GM23338 (cell line): ENCODE measurements around the gene SLFN12L. TPM values are rescaled to one million over a fixed set of nuclear protein-coding genes. Genes with fewer than 3 reads are reported as not detected.

Experiments
- ATAC-seq: fragments of 200-7000 bp; cut with Tn5 transposase; 3 replicates; pipeline ENCODE4 v1.9.1; 2020
- DNase-seq: peaks from one replicate; pipeline ENCODE4 v3.0.0-alpha.2; 2015; ENCODE audit warnings: low spot score
- H2AFZ ChIP-seq: fragments of 200-600 bp; sonication (generic); 2 replicates; pipeline ENCODE4 v1.8.0; 2016; ENCODE audit warnings: antibody characterized with exemption, mild to moderate bottlenecking, moderate library complexity
- H3F3A ChIP-seq: fragments of 200-600 bp; sonication (generic); replicated peaks from 2 replicates; pipeline ENCODE4 v1.8.0; 2017; ENCODE audit warnings: antibody characterized with exemption, mixed run types, low read depth
- H3K27ac ChIP-seq: fragments of 200-600 bp; sonication (generic); 2 replicates; pipeline ENCODE4 v1.6.1; 2016; ENCODE audit warnings: low read depth
- H3K27me3 ChIP-seq: fragments of 200-600 bp; sonication (generic); 2 replicates; pipeline ENCODE4 v1.8.0; 2016; ENCODE audit warnings: mild to moderate bottlenecking, mixed run types, moderate library complexity; ENCODE audit not compliant: insufficient read depth
- H3K36me3 ChIP-seq: fragments of 200-600 bp; sonication (generic); 2 replicates; pipeline ENCODE4 v1.8.0; 2016; ENCODE audit warnings: mild to moderate bottlenecking; ENCODE audit not compliant: insufficient read depth
- H3K4me1 ChIP-seq: fragments of 200-600 bp; sonication (generic); 2 replicates; pipeline ENCODE4 v1.8.0; 2016; ENCODE audit warnings: mild to moderate bottlenecking, moderate library complexity; ENCODE audit not compliant: insufficient read depth
- H3K4me2 ChIP-seq: fragments of 200-600 bp; sonication (generic); 2 replicates; pipeline ENCODE4 v1.7.1; 2017; ENCODE audit warnings: mixed run types
- H3K4me3 ChIP-seq: fragments of 200-600 bp; sonication (generic); 2 replicates; pipeline ENCODE4 v1.6.1; 2016; ENCODE audit warnings: mixed run types
- H3K79me2 ChIP-seq: fragments of 200-600 bp; sonication (generic); replicated peaks from 2 replicates; pipeline ENCODE4 v1.8.0; 2017; ENCODE audit warnings: mild to moderate bottlenecking; ENCODE audit not compliant: insufficient read depth
- H3K9me2 ChIP-seq: fragments of 200-600 bp; sonication (generic); 2 replicates; pipeline ENCODE4 v1.8.0; 2017; ENCODE audit not compliant: insufficient read depth
- H4K20me1 ChIP-seq: fragments of 200-600 bp; sonication (generic); replicated peaks from 2 replicates; pipeline ENCODE4 v1.8.0; 2017; ENCODE audit warnings: mild to moderate bottlenecking; ENCODE audit not compliant: insufficient read depth
- H3K27ac Mint-ChIP-seq: 2 replicates; pipeline ENCODE4 v1.8.0; 2020; ENCODE audit warnings: inconsistent platforms, mild to moderate bottlenecking, moderate library complexity, mixed read lengths
- H3K27me3 Mint-ChIP-seq: 3 replicates; pipeline ENCODE4 v1.8.0; 2022; ENCODE audit warnings: low read depth, mild to moderate bottlenecking, moderate library complexity, mixed read lengths, inconsistent platforms; ENCODE audit not compliant: insufficient read depth, poor library complexity
- H3K36me3 Mint-ChIP-seq: 3 replicates; pipeline ENCODE4 v1.8.0; 2021; ENCODE audit warnings: low read depth, mild to moderate bottlenecking, inconsistent platforms, moderate library complexity, mixed read lengths
- H3K4me1 Mint-ChIP-seq: 3 replicates; pipeline ENCODE4 v1.8.0; 2020; ENCODE audit warnings: mild to moderate bottlenecking, inconsistent platforms, mixed read lengths
- H3K4me3 Mint-ChIP-seq: 3 replicates; pipeline ENCODE4 v1.8.0; 2021; ENCODE audit warnings: moderate library complexity, mild to moderate bottlenecking, inconsistent platforms, mixed read lengths
- H3K9me3 Mint-ChIP-seq: 3 replicates; pipeline ENCODE4 v1.8.0; 2020; ENCODE audit warnings: moderate library complexity, mild to moderate bottlenecking, inconsistent platforms, mixed read lengths
- CREB1 ChIP-seq: fragments of 250-450 bp; sonication (Bioruptor Pico); IDR thresholded peaks from 2 replicates; pipeline ENCODE4 v1.5.0; 2020; ENCODE audit warnings: low read depth, mild to moderate bottlenecking, moderate library complexity
- CTCF ChIP-seq, 2 experiments: fragments of 200-600 bp in 1 of 2; sonication (generic) in 1 of 2; conservative IDR thresholded peaks; 2 replicates each; pipeline versions ENCODE4 v1.5.1 to v1.6.1; 2016 to 2017; ENCODE audit warnings: antibody characterized with exemption in 2 of 2, low read depth in 2 of 2, mild to moderate bottlenecking in 2 of 2, moderate library complexity in 1 of 2
- ETS1 ChIP-seq: IDR thresholded peaks from 2 replicates; pipeline ENCODE4 v1.6.1; 2016; ENCODE audit warnings: antibody characterized with exemption
- EZH2 ChIP-seq: fragments of 200-600 bp; sonication (generic); IDR thresholded peaks from one replicate; pipeline ENCODE4 v1.8.0; 2017; ENCODE audit warnings: antibody characterized with exemption, mild to moderate bottlenecking, low read depth; ENCODE audit not compliant: unreplicated experiment
- JUNB ChIP-seq: IDR thresholded peaks from one replicate; pipeline ENCODE4 v1.6.1; 2016; ENCODE audit warnings: antibody characterized with exemption; ENCODE audit not compliant: unreplicated experiment
- REST ChIP-seq: IDR thresholded peaks from one replicate; pipeline ENCODE4 v1.6.1; 2018; ENCODE audit warnings: antibody characterized with exemption; ENCODE audit not compliant: unreplicated experiment
- STAT1 ChIP-seq: IDR thresholded peaks from one replicate; pipeline ENCODE4 v1.6.1; 2016; ENCODE audit warnings: antibody characterized with exemption; ENCODE audit not compliant: unreplicated experiment
- ZNF331 ChIP-seq: fragments of 250-450 bp; sonication (Bioruptor Pico); IDR thresholded peaks from 2 replicates; pipeline ENCODE4 v1.5.0; 2020; ENCODE audit warnings: low read depth, mild to moderate bottlenecking, moderate library complexity
- ZNF462 ChIP-seq: fragments of 250-450 bp; sonication (Bioruptor Pico); IDR thresholded peaks from 2 replicates; pipeline ENCODE4 v1.5.0; 2020; ENCODE audit warnings: mild to moderate bottlenecking, moderate library complexity
- polyA plus RNA-seq: library from polyadenylated mRNA; unstranded; fragments of >200 nt; fragmentation: Nextera tagmentation; extraction: Ambion mirVana; gene quantifications from 2 replicates; pipeline ENCODE4 v1.2.1, GENCODE V29; 2016
- total RNA-seq: library from RNA; depleted of rRNA; stranded (reverse); fragments of >200 nt; shearing (Covaris generic); gene quantifications from 2 replicates; pipeline ENCODE4 v1.2.3, GENCODE V29; 2014

Gene SLFN12L
- total and polyA plus RNA-seq, 2 experiments from 2014 or later, result not detected

GRCh38 chr17:35568561-35568960, 31.1 kb upstream of the SLFN12L start:
- ATAC-seq, result peak; percentile 43
- Histone ChIP-seq H3F3A (no peaks in the 10 kb centered on the region), H4K20me1 (peaks cover 17% of the 10 kb centered on the region), H2AFZ (peak overlapping the region; percentile 83), H3K9me2 (no peaks in the 10 kb centered on the region), H3K27ac (peak overlapping the region; percentile 73), H3K4me3 (peak overlapping the region; percentile 93), H3K36me3 (no peaks in the 10 kb centered on the region), H3K79me2 (peaks cover 49% of the 10 kb centered on the region), H3K27me3 (peaks cover 14% of the 10 kb centered on the region; the same call in 1 of the 2 replicates), H3K4me2 (peak overlapping the region; percentile 99), H3K4me1 (peaks cover 17% of the 10 kb centered on the region)
- peak; percentile 42 for DNase-seq
- TF ChIP-seq STAT1 (no peak), CREB1 (CRISPR knock-in tag) (no peak), ZNF462 (CRISPR knock-in tag) (no peak)
- peak overlapping the region; percentile 96 for H3K27ac Mint-ChIP-seq
- H3K27me3 Mint-ChIP-seq, result peaks cover 17% of the 10 kb centered on the region
- H3K4me1 Mint-ChIP-seq, result peaks cover 19% of the 10 kb centered on the region
- peak overlapping the region; percentile 97 for H3K4me3 Mint-ChIP-seq
- no peaks in the 10 kb centered on the region for H3K9me3 Mint-ChIP-seq
- H3K36me3 Mint-ChIP-seq, result peaks cover 6% of the 10 kb centered on the region; the same call in 1 of the 3 replicates

GRCh38 chr17:35566968-35567367, 29.5 kb upstream of the SLFN12L start:
- peaks cover 19% of the 10 kb centered on the region for H3K4me1 Mint-ChIP-seq
- no peaks in the 10 kb centered on the region for H3K9me2 ChIP-seq
- peaks cover 5% of the 10 kb centered on the region; the same call in 1 of the 3 replicates for H3K36me3 Mint-ChIP-seq
- no peaks in the 10 kb centered on the region for H3F3A ChIP-seq
- DNase-seq (no peak), ATAC-seq (no peak)
- peak overlapping the region; percentile 93 for H3K4me3 ChIP-seq
- peak overlapping the region; percentile 97 for H3K4me3 Mint-ChIP-seq
- H3K27me3 ChIP-seq, result peaks cover 14% of the 10 kb centered on the region; the same call in 1 of the 2 replicates
- no peak overlapping the region for H3K27ac ChIP-seq
- H3K27ac Mint-ChIP-seq, result peak overlapping the region; percentile 49
- peaks cover 40% of the 10 kb centered on the region for H3K79me2 ChIP-seq
- H3K9me3 Mint-ChIP-seq, result no peaks in the 10 kb centered on the region
- peaks cover 20% of the 10 kb centered on the region for H3K27me3 Mint-ChIP-seq
- no peaks in the 10 kb centered on the region for H3K36me3 ChIP-seq
- H2AFZ ChIP-seq, result peak overlapping the region; percentile 78; the same call in 1 of the 2 replicates
- H3K4me1 ChIP-seq, result peaks cover 17% of the 10 kb centered on the region
- H4K20me1 ChIP-seq, result peaks cover 17% of the 10 kb centered on the region
- H3K4me2 ChIP-seq, result peak overlapping the region; percentile 73
- TF ChIP-seq JUNB, result no peak
- TF ChIP-seq ZNF331 (CRISPR knock-in tag), result no peak
- no peak for TF ChIP-seq REST
- TF ChIP-seq CREB1 (CRISPR knock-in tag), result no peak
- TF ChIP-seq ETS1, result no peak
- TF ChIP-seq CTCF (conservative IDR thresholded peaks at IDR 0.05; ENCODE audit: low read depth in 2 of 2), result no peak
- no peak for TF ChIP-seq EZH2
